Breast epithelium (tissue), 4 donors: ENCODE results near the gene TRAF4. TPM values are rescaled to one million over a fixed set of nuclear protein-coding genes. Genes with fewer than 3 reads are reported as not detected.
"Not testable (repeated sequence)": the region's sequence is repeated elsewhere in the genome, so short reads cannot be mapped to it uniquely, and the experiment has no call there.

Source experiments
- DNase-seq, 2 donors: peaks; one replicate each; pipeline ENCODE4 v3.0.0-alpha.2; 2019; ENCODE audit warnings: low spot score in 2 of 2
- H3K27ac ChIP-seq, 2 donors: fragments of 200-600 bp; sonication (generic) in 1 of 2; one replicate each; pipeline ENCODE4 v1.5.1; 2016 to 2019; ENCODE audit warnings: mild to moderate bottlenecking in 1 of 2
- H3K27me3 ChIP-seq, 2 donors: fragments of 200-600 bp; sonication (generic) in 1 of 2; one replicate each; pipeline versions ENCODE4 v1.5.1 to v1.6.0; 2017 to 2019; ENCODE audit warnings: control low read depth in 1 of 2, mild to moderate bottlenecking in 1 of 2
- H3K36me3 ChIP-seq: fragments of 200-600 bp; one replicate; pipeline ENCODE4 v1.5.1; 2019
- H3K4me1 ChIP-seq, 2 donors: fragments of 200-600 bp; sonication (generic); one replicate each; pipeline ENCODE4 v1.5.1; 2016 to 2019; ENCODE audit warnings: control low read depth in 1 of 2
- H3K4me3 ChIP-seq, 3 donors: fragments of 200-600 bp; sonication (generic); 1 replicate in 2 of 3; 2 replicates in 1 of 3; pipeline ENCODE4 v1.5.1; 2016 to 2019; ENCODE audit warnings: mild to moderate bottlenecking in 3 of 3, moderate library complexity in 2 of 3
- H3K9me3 ChIP-seq, 2 donors: fragments of 200-600 bp; sonication (generic) in 1 of 2; one replicate each; pipeline ENCODE4 v1.5.1; 2016 to 2019; ENCODE audit warnings: control low read depth in 1 of 2
- POLR2A ChIP-seq: fragments of 450-650 bp; IDR thresholded peaks from one replicate; pipeline ENCODE4 v1.6.1; 2016; ENCODE audit warnings: antibody characterized with exemption, mild to moderate bottlenecking, moderate library complexity
- POLR2AphosphoS5 ChIP-seq, 3 donors: sonication (generic); formaldehyde crosslinking; IDR thresholded peaks; one replicate each; pipeline ENCODE4 v1.6.1; 2017; ENCODE audit warnings: antibody characterized with exemption in 3 of 3
- intact Hi-C: fragments of 100-400 bp; cut with DNase I; formaldehyde crosslinking; loops from one replicate; pipeline ENCODE4 v1.15.1; 2023; ENCODE audit warnings: low total_unique reads
- total RNA-seq, 3 donors: library from RNA; depleted of rRNA; stranded (reverse); fragments of >200 nt; gene quantifications; one replicate each; pipeline ENCODE4 v1.1.0, GENCODE V29; 2016
- TF ChIP-seq, protein P1 (sequence below), 3 donors: fragments of 450-650 bp; IDR thresholded peaks; one replicate each; pipeline ENCODE4 v1.5.1; 2016 to 2017; ENCODE audit warnings: antibody characterized with exemption in 3 of 3, mild to moderate bottlenecking in 3 of 3, moderate library complexity in 3 of 3

Gene TRAF4
- total RNA-seq, 3 donors from 2014 or later, result 12.3 to 63.6 (median 48.9) TPM

DNA sequence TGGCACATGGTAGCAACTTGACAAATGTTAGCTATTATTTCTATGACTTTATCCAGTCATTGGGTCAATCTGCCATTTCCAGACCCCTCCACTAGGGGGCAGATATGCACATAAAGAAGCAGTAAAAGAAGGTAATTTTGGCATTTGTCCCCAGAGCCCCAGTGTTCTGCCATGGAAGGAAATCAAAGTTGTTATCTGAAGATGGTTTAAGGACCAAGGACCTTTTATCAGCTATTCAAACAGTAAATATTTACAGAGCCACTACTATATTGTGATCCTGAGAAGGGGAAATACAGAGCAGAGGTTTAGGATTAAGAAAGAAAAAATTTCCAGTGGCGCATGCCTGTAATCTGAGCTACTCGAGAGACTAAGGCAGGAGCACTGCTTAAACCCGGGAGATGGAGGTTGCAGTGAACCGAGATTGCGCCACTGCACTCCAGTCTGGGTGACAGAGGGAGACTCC lies 20.0 kb downstream of the TRAF4 start:
- no peaks in the 10 kb centered on the region for H3K9me3 ChIP-seq
- H3K4me1 ChIP-seq, result peaks cover 0 to 8% of the 10 kb centered on the region in 2 donors
- peak overlapping the region in 1 of 2 donors; percentile 29 for H3K27ac ChIP-seq
- H3K27me3 ChIP-seq, result no peaks in the 10 kb centered on the region
- no peaks in the 10 kb centered on the region for H3K36me3 ChIP-seq
- peak; percentile 72 to 73 for DNase-seq
- TF ChIP-seq, protein P1, sequence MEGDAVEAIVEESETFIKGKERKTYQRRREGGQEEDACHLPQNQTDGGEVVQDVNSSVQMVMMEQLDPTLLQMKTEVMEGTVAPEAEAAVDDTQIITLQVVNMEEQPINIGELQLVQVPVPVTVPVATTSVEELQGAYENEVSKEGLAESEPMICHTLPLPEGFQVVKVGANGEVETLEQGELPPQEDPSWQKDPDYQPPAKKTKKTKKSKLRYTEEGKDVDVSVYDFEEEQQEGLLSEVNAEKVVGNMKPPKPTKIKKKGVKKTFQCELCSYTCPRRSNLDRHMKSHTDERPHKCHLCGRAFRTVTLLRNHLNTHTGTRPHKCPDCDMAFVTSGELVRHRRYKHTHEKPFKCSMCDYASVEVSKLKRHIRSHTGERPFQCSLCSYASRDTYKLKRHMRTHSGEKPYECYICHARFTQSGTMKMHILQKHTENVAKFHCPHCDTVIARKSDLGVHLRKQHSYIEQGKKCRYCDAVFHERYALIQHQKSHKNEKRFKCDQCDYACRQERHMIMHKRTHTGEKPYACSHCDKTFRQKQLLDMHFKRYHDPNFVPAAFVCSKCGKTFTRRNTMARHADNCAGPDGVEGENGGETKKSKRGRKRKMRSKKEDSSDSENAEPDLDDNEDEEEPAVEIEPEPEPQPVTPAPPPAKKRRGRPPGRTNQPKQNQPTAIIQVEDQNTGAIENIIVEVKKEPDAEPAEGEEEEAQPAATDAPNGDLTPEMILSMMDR (IDR thresholded peaks at IDR 0.05), result peak; percentile 81 to 95 (median 86)
- no peak for TF ChIP-seq POLR2A
- intact Hi-C loops, result no loop called here
- no peak overlapping the region for H3K4me3 ChIP-seq

DNA sequence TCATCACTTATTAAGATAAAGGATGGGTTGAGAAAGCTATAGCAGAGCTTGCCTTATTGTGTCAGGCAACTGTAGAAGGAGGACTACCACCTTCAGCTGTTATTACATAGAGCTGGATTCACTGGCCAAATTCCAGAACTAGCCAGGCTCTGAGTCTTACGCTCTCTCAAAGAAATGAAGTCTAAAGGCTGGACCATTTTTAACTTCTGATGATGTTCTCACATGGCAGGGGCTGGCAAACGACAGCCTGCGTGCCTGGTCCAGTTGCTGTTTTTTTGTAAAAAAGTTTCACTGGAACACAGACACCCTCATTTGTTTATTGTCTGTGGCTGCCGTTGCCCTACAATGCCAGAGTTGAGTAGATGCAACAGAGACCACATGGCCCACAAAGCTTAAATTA lies 21.2 kb downstream of the TRAF4 start:
- no peaks in the 10 kb centered on the region for H3K36me3 ChIP-seq
- intact Hi-C loops, result no loop called here
- no peak for TF ChIP-seq POLR2AphosphoS5 (IDR thresholded peaks at IDR 0.05)
- TF ChIP-seq, protein P1 (IDR thresholded peaks at IDR 0.05), result no peak
- no peak for TF ChIP-seq POLR2A
- H3K4me3 ChIP-seq, result no peak overlapping the region
- no peak overlapping the region for H3K27ac ChIP-seq
- no peaks in the 10 kb centered on the region for H3K27me3 ChIP-seq
- peaks cover 0 to 8% of the 10 kb centered on the region in 2 donors for H3K4me1 ChIP-seq
- DNase-seq, result no peak
- H3K9me3 ChIP-seq, result no peaks in the 10 kb centered on the region

DNA sequence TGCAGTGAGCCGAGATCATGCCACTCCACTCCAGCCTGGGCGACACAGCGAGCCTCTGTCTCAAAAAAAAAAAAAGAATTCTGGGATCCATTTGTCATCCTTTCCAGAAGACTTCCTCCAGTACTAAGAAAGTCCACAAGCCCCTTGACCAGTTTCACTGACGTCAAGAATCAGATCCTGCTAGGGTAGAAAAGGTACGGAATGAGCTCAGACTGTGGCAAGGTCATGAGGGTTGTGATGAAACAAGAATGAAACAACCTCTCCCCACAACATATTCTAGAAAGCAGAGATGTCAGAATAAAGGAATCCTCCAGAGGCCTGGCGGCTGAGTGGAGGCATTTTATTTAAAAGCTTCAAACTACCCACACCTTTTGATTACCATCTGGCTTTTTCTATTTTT lies 29.9 kb downstream of the TRAF4 start:
- no peaks in the 10 kb centered on the region for H3K9me3 ChIP-seq
- H3K4me3 ChIP-seq, result no peak overlapping the region
- H3K36me3 ChIP-seq, result no peaks in the 10 kb centered on the region
- H3K4me1 ChIP-seq, result no peaks in the 10 kb centered on the region
- no peak overlapping the region for H3K27ac ChIP-seq
- DNase-seq, result no peak
- TF ChIP-seq POLR2A (no peak), POLR2AphosphoS5 (IDR thresholded peaks at IDR 0.05) (no peak)
- TF ChIP-seq, protein P1 (IDR thresholded peaks at IDR 0.05), result no peak
- intact Hi-C loops, result no loop called here
- H3K27me3 ChIP-seq, result no peaks in the 10 kb centered on the region

DNA sequence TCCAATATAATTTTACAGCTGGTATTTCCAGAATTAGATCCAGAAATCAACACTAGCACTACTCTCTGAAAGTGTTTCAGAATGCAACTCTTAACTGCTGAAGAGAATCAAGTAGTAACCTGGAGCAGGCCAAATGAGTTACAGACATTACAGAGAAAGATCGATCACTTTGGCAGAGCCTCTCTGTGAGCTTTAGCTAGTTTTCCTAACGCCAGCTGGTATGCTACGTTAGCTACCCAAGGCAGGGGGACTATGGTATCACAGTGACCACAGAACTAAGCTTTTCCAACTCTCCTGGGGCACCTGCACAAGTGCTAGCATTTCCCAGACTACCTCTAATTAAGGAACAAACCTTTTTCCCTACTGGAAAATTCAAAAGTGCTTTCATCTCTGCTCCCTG lies 30.4 kb downstream of the TRAF4 start:
- no peaks in the 10 kb centered on the region for H3K9me3 ChIP-seq
- H3K4me1 ChIP-seq, result no peaks in the 10 kb centered on the region
- DNase-seq, result no peak
- intact Hi-C loops, result no loop called here
- no peak overlapping the region for H3K27ac ChIP-seq
- H3K4me3 ChIP-seq, result no peak overlapping the region
- no peaks in the 10 kb centered on the region for H3K27me3 ChIP-seq
- no peaks in the 10 kb centered on the region for H3K36me3 ChIP-seq
- TF ChIP-seq, protein P1 (IDR thresholded peaks at IDR 0.05), result no peak
- TF ChIP-seq POLR2A (no peak), POLR2AphosphoS5 (IDR thresholded peaks at IDR 0.05) (no peak)

DNA sequence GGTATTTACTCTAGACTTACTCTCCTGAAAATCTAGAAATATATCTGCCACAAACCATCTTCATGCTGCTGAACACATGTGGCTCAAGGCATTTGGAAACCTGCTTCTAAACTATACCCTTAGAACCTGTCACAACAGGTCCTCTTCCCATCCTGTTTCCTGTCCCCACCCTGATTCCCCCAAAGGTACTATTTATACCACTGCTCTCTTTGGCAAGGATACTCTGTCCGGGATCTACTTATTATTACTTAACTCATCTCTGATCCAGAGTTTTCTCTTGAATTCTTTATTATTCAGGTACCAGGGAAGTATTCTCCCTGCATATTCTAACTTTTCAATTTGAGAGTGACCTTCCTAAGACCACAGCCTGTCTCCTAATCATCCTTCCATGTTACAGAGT lies 33.4 kb downstream of the TRAF4 start:
- H3K27ac ChIP-seq, result peak overlapping the region in 1 of 2 donors; percentile 41
- TF ChIP-seq POLR2AphosphoS5 (IDR thresholded peaks at IDR 0.05) (no peak), POLR2A (no peak)
- TF ChIP-seq, protein P1 (IDR thresholded peaks at IDR 0.05), result no peak
- DNase-seq, result no peak
- H3K9me3 ChIP-seq, result no peaks in the 10 kb centered on the region
- no peaks in the 10 kb centered on the region for H3K36me3 ChIP-seq
- no peaks in the 10 kb centered on the region for H3K4me1 ChIP-seq
- no peaks in the 10 kb centered on the region for H3K27me3 ChIP-seq
- H3K4me3 ChIP-seq, result no peak overlapping the region
- intact Hi-C loops, result no loop called here

DNA sequence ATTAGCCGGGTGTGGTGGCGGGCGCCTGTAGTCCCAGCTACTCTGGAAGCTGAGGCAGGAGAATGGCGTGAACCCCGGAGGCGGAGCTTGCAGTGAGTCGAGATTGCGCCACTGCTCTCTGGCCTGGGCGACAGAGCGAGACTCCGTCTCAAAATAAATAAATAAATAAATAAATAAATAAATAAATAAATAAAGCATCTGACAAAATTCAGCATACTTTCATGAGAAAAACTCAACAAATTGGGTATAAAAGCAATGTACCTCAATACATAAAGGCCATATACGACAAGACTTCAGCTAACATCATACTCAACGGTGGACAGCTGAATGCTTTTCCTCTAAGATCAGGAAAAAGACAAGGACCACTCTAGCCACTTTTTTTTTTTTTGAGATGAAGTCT lies 35.8 kb downstream of the TRAF4 start:
- H3K4me3 ChIP-seq, H3K36me3 ChIP-seq, H3K27ac ChIP-seq, H3K27me3 ChIP-seq, H3K9me3 ChIP-seq, intact Hi-C loops, DNase-seq, H3K4me1 ChIP-seq: not testable (repeated sequence)
